GM06990 (cell line): ENCODE data around the gene UBAC2.

Source experiments
- DNase-seq: peaks from one replicate; pipeline ENCODE4 v3.0.0-alpha.2; 2011; ENCODE audit not compliant: insufficient read length; ENCODE audit errors: extremely low read depth
- H3K27me3 ChIP-seq: replicated peaks from 2 replicates; pipeline ENCODE4 v1.6.0; 2011; ENCODE audit warnings: low read length; ENCODE audit not compliant: control insufficient read depth, insufficient read depth
- H3K36me3 ChIP-seq: 2 replicates; pipeline ENCODE4 v1.5.1; 2011; ENCODE audit warnings: low read length; ENCODE audit not compliant: control insufficient read depth, insufficient read depth
- H3K4me3 ChIP-seq: replicated peaks from 2 replicates; pipeline ENCODE4 v1.5.1; 2011; ENCODE audit warnings: low read depth, mild to moderate bottlenecking, control low read depth, low read length
- TF ChIP-seq, protein P1 (sequence below): IDR thresholded peaks from 2 replicates; pipeline ENCODE4 v1.5.1; 2011; ENCODE audit warnings: low read length, control low read depth, mild to moderate bottlenecking, inconsistent platforms; ENCODE audit not compliant: insufficient read depth, poor library complexity, severe bottlenecking

The UBAC2 gene

DNA sequence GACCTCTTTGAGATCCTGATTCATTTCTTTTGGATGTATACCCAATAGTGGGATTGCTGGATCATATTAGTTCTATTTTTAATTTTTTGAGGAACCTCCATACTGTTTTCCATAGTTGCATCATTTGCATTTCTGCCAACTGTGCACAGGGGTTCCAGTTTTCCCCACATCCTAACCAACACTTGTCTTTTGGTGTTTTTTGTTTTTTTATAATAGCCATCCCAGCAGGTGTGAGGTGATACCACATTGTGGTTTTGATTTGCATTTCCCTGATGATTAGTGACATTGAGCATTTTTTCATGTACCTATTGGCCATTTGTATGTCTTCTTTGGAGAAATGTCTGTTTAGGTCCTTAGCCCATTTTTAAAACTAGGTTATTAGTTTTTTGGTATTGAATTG lies 125.4 kb downstream of the UBAC2 start:
- TF ChIP-seq, protein P1, sequence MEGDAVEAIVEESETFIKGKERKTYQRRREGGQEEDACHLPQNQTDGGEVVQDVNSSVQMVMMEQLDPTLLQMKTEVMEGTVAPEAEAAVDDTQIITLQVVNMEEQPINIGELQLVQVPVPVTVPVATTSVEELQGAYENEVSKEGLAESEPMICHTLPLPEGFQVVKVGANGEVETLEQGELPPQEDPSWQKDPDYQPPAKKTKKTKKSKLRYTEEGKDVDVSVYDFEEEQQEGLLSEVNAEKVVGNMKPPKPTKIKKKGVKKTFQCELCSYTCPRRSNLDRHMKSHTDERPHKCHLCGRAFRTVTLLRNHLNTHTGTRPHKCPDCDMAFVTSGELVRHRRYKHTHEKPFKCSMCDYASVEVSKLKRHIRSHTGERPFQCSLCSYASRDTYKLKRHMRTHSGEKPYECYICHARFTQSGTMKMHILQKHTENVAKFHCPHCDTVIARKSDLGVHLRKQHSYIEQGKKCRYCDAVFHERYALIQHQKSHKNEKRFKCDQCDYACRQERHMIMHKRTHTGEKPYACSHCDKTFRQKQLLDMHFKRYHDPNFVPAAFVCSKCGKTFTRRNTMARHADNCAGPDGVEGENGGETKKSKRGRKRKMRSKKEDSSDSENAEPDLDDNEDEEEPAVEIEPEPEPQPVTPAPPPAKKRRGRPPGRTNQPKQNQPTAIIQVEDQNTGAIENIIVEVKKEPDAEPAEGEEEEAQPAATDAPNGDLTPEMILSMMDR = no peak
- DNase-seq = no peak
- H3K4me3 ChIP-seq = no peak overlapping the region
- no peaks in the 10 kb centered on the region for H3K36me3 ChIP-seq
- H3K27me3 ChIP-seq = no peaks in the 10 kb centered on the region

DNA sequence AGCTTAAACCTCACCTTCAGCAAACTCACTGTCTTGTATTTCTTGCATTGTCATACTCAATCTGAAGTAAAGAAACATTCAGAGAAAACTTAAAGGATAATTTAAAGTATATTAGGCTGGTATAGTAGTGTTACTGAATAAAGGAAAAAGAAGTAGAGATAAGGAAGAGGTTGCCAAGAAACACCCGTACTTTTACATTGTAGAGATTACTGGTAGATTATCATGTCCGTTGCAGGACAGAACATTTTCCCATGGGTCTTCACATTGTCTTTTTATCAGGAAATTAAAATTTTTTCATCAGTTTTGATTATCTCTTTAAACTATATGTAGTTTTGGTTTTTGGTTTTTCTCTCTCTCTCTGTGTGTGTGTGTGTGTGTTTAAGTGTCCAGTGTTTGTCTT lies 126.5 kb downstream of the UBAC2 start:
- H3K4me3 ChIP-seq = no peak overlapping the region
- no peak for DNase-seq
- H3K36me3 ChIP-seq = no peaks in the 10 kb centered on the region
- no peaks in the 10 kb centered on the region for H3K27me3 ChIP-seq
- TF ChIP-seq, protein P1 = no peak

DNA sequence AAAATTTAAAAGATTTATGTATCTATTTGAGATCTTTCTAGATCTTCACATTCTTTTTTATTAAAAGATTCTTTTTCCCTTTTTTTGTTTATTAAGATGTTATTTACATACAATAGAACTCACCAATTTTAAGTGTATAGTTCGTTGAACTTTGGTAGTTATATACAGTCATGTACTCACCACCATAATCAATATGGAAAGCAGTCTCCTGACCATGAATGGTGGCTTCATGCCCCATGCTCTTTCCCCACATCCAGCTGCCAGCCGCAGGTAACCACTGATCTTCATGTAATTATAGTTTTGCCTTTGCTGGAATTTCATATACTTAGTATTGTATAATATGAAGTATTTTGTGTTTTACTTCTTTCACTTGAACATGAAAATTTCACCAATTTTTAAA lies 127.1 kb downstream of the UBAC2 start:
- Histone ChIP-seq H3K4me3 (no peak overlapping the region), H3K36me3 (no peaks in the 10 kb centered on the region), H3K27me3 (no peaks in the 10 kb centered on the region)
- TF ChIP-seq, protein P1 = no peak
- DNase-seq = no peak

DNA sequence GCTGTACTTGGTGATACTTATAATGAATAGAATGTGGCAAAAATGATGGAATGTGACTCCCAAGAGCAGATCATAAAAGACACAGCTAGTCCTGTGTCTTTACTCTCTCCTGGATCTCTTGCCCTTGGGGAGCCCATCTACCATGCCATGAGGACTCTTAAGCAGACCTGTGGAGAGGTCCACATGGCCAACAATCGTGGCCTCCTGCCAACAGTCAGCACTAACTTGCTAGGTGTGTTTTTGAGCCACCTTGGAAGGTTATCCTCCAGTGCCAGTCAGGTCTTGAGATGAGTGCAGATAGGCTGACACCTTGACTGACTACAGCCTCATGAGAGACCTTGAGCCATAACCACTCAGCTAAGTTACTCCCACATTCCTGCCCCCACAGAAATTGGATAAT lies 128.8 kb downstream of the UBAC2 start:
- TF ChIP-seq, protein P1 = no peak
- H3K36me3 ChIP-seq = no peaks in the 10 kb centered on the region
- no peak for DNase-seq
- no peak overlapping the region for H3K4me3 ChIP-seq
- no peaks in the 10 kb centered on the region for H3K27me3 ChIP-seq

DNA sequence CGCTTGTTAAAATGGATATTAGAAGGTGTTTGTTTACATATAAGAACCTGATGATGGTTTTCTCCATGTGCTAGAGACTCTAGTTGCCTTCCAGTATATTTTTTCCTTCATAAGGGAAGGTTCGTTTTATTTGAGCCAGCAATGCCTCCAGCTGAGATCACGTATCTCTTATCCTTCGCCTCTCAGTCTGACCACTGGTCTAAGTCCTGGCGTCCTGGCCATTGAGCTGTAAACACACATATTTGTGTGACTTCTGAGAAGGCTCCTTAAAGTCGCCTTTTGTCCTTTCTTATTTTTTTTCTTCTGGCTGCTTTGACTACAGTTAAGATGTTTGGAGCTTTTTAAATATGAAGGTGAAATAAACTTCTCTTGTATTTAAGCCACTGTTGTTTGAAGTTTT lies 130.3 kb downstream of the UBAC2 start:
- Histone ChIP-seq H3K36me3 (no peaks in the 10 kb centered on the region), H3K27me3 (no peaks in the 10 kb centered on the region), H3K4me3 (no peak overlapping the region)
- DNase-seq = no peak
- TF ChIP-seq, protein P1 = no peak

DNA sequence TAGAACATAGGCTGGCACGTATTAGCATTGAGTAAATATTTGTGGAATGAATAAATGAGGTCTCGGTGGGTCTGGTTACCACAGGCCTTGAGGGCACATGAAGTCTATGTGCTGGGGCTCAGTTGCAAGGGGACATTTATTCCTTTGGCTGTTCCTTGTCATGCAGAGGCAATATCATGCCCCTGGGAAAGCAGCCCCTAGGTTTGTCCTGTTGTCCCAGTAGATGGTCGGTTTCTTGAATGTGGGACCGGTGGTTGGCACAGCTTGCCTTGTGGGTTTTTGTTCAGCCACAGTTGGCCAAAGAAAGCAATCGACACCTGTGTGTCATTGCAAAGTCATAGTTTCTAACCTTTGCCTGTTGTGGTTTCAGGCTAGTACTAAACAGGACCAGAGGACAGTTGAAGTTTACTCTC lies 131.2 kb downstream of the UBAC2 start:
- no peak for DNase-seq
- no peak overlapping the region for H3K4me3 ChIP-seq
- H3K27me3 ChIP-seq = no peaks in the 10 kb centered on the region
- TF ChIP-seq, protein P1 = no peak
- H3K36me3 ChIP-seq = no peaks in the 10 kb centered on the region
